Astrocyte of the cerebellum (primary cell): ENCODE data around the gene PRIM1.
A peak's percentile ranks its signal among the peaks of the same experiment; 100 is the strongest.

Source experiments
- DNase-seq: peaks from one replicate; pipeline ENCODE4 v3.0.0-alpha.2; 2011; ENCODE audit warnings: low read depth
- H3K4me3 ChIP-seq: 2 replicates; pipeline ENCODE4 v1.5.1; 2011; ENCODE audit warnings: mild to moderate bottlenecking, low read depth, low read length, moderate library complexity
- CTCF ChIP-seq: IDR thresholded peaks from 2 replicates; pipeline ENCODE4 v1.5.1; 2012; ENCODE audit warnings: low read length, low read depth, moderate library complexity, mild to moderate bottlenecking; ENCODE audit errors: missing control alignments
- in situ Hi-C: cut with HindIII; loops from 2 replicates; pipeline ENCODE4 v1.10.0; 2017; ENCODE audit warnings: low sequenced_read_pairs

The PRIM1 gene

GRCh38 chr12:56688129-56688845 lies 63.8 kb downstream of the PRIM1 start, which contains the start of gene PTGES3:
Gene PTGES3 (minus strand): TSS chr12:56688284. CDS start chr12:56687999, 285 bp downstream.
- in situ Hi-C loops, result no loop called here
- peak; percentile 95 for DNase-seq
- H3K4me3 ChIP-seq, result peak within 1 kb of the TSS; percentile 99
- no peak for TF ChIP-seq CTCF

GRCh38 chr12:56687223-56688128 lies 64.6 kb downstream of the PRIM1 start:
- TF ChIP-seq CTCF, result no peak
- no peak for DNase-seq
- H3K4me3 ChIP-seq, result peak overlapping the region; percentile 99
- in situ Hi-C loops, result no loop called here

- no peak for DNase-seq
- H3K4me3 ChIP-seq, result peak overlapping the region; percentile 26
- no peak for TF ChIP-seq CTCF
- in situ Hi-C loops, result no loop called here
These were observed 67.3 kb downstream of the PRIM1 start for GRCh38 chr12:56684745-56685359.

GRCh38 chr12:56682323-56682722 lies 69.8 kb downstream of the PRIM1 start:
- no peak for DNase-seq
- TF ChIP-seq CTCF, result no peak
- in situ Hi-C loops, result no loop called here
- no peak overlapping the region for H3K4me3 ChIP-seq
